Cerebellar nuclear complex (tissue), 1 donor: ENCODE data around the gene COTL1.

Experiments used
- DNase-seq, 2 experiments: peaks; one replicate each; lab custom pipeline; 2025; lab: John Stamatoyannopoulos, UW

COTL1 gene

GRCh38 chr16:84617791-84618580 lies at the start of gene COTL1:
TSS of gene COTL1 (minus strand) at chr16:84618078. CDS start at chr16:84617914, 164 bp downstream.
- peak; percentile 78 to 81 for DNase-seq

GRCh38 chr16:84665843-84666242 lies 48.0 kb upstream of the COTL1 start:
- no peak for DNase-seq

DNA sequence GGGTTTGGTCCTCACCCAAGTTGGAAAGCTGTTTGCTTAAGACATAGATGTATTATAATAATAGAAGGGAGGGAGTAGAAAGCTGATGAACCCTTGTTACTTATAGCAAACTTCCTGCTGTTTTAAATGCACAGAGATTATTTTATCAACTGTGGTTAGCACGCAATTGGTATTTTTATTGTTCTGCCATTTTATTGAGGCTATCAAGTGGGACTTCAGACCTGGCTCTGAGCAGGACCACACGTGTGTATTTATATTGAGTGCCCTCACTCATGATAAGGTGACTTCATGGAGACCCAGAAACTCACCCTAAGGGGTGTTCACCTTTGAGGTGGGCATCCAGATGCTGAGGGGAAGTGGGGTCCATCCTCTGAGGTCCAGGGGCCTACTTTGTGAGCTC lies 47.5 kb upstream of the COTL1 start:
- DNase-seq, result no peak

DNA sequence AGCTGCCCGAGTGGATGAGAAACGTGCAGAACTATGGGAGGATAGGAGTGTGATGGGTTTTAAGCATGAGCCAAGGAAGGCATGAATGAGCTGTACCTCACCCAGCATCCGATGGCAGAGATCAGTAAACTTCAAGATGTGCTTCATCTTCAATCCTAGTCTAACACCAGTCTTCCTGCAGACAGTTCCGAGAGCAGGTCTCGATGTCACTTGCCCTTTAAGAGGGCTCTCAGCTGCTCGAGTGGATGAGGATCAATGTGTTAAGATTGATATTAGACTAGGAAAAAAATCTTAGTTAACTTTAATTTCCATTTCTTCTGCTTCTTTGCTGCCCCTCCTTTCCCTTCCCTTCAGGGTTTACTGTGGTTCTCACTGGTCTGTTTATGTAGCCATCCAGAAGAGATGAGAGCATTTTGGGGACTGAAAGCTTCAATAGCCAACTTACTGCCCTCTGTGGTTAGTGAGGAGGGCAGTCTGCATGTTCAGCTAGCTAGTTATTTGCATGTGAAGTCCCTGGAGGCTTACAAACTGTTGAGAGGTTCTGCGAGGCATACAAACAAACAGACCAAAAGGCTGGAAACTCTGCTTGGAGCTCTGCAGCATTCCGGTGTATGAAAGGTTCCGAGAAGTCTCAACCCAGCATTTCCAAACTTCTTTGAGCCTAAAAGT lies 45.7 kb upstream of the COTL1 start:
- no peak for DNase-seq

- no peak for DNase-seq
These were observed 44.6 kb upstream of the COTL1 start for GRCh38 chr16:84662471-84662870.

- no peak for DNase-seq
These were observed 43.7 kb upstream of the COTL1 start for GRCh38 chr16:84661418-84662060.

- no peak for DNase-seq
These were observed 43.1 kb upstream of the COTL1 start for GRCh38 chr16:84660973-84661372.

- no peak for DNase-seq
These were observed 41.9 kb upstream of the COTL1 start for GRCh38 chr16:84659656-84660300.

- no peak for DNase-seq
These were observed 40.8 kb upstream of the COTL1 start for GRCh38 chr16:84658690-84659089.

DNA sequence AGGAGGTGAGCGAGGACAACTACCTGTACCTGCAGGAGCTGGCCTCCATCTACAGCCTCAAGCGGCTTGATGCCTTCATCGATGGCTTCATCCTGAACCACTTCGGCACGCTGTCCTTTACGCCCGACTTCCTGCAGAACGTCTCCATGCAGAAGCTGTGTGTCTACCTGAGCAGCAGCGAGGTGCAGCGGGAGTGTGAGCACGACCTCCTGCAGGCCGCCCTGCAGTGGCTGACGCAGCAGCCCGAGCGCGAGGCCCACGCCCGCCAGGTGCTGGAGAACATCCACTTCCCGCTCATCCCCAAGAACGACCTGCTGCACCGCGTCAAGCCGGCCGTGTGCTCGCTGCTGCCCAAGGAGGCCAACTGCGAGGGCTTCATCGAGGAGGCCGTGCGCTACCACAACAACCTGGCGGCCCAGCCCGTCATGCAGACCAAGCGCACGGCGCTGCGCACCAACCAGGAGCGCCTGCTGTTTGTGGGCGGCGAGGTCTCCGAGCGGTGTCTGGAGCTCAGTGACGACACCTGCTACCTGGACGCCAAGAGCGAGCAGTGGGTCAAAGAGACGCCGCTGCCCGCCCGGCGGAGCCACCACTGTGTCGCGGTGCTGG lies 39.5 kb upstream of the COTL1 start:
- DNase-seq, result no peak

GRCh38 chr16:84656649-84657048 lies 38.8 kb upstream of the COTL1 start:
- DNase-seq, result no peak

- DNase-seq, result no peak
These were observed 37.1 kb upstream of the COTL1 start for GRCh38 chr16:84654998-84655397.

GRCh38 chr16:84654238-84654637 lies 36.4 kb upstream of the COTL1 start:
- DNase-seq, result no peak

- DNase-seq, result no peak
These were observed 34.7 kb upstream of the COTL1 start for GRCh38 chr16:84652566-84652965.

GRCh38 chr16:84650062-84650991 lies 32.4 kb upstream of the COTL1 start:
- DNase-seq, result no peak

DNA sequence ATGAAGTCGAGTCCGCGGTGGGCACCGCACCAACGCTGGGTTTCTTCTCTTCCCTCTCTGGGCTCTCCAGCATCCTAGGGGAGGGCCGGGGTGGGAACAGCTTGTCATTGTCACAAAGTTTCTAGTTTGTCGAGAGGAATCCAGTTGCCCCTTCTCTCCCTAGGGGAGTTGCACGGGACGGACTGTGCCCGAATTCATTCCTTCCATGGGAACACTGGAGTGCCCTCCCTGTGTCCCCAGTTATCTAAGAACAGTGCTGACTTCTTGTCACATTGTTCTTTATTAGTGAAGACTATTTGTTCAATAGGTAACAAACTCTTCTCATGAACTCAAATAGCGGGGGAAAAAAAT lies 31.6 kb upstream of the COTL1 start:
- DNase-seq, result no peak

DNA sequence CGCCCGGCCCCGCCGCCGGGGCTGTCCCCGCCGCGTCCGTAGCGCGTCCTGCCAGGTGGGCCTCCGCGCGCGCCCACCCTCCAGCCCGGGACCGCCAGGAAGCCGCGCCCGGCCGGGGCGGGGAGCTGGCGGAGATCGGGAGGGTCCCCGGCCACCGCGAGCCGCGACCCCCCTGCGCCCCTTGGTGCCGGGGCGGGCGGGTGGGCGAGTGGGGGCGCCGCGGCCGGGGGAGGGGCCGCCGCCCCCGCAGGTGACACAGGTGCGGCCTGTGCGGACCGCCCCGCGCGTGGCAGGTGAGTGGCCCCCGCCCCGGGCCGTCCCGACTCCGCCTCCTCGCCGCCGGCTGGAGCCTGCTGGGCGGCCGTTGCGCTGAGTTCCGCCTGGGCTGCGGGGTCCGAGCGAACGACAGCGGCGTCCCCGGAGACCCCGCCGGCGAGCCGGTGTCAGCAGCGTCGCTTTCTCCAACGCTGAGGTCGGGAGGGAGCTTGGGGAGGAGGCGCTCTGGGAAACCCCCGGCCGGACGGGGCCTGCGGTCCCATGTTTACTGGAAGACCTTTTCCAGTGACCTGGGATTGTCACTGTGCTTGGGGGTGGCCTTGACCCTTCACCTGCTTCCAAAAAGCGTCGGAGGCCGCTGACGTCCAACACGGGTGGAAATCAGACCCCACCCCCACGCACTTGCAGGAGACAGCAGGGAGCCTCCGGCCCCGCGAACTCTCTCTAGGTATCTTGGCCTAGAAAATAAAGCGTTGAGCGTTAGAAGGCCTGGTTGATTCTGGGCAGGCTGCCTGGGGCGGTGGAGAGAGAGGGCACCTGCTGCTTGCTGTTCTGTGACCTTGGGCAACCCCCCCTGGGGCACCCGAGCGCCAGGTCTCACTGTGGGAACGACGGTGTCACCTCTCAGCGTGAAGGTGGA lies 31.0 kb upstream of the COTL1 start:
- DNase-seq, result no peak

DNA sequence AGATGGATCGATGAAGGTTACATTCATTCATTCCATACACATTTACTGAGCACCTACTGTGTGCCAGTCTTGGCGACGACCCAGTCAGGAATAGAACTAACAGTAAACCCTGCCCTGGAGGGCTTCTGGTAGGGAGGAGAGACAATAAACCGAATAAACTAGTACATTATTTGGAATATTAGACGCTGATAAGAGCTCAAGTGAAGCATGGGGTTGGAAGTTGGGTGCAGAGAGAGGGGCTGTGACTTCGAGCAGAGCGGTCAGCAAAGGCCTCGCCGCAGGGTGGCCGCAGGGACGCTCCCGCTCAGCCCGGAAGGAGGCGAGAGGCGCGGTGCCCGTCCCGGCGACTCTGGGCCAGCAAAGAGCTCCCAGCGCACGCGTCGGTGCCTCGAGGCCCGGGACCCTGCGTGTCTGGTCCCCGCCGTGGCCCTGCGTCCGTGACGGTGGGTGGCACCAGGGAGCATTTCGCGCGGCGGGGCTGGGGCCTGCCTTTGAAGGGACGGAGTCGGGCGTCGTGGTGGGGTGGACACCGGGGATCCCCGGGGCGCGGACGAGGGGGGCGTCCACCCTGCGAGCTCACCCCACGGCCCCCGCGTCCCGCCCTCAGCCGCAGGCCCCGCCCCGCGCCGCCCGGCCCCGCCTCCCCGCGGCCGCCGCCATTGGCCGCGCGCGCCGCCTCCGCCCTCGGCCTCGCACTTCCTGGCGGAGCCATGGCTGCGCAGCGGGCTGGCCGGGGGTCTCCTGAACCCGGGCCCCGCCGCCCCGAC lies 30.1 kb upstream of the COTL1 start, which contains the start of gene KLHL36:
KLHL36 (plus strand) TSS at position 684 of the 767 bp plus-strand sequence. CDS start 2,357 bp downstream, outside the sequence.
- no peak for DNase-seq

DNA sequence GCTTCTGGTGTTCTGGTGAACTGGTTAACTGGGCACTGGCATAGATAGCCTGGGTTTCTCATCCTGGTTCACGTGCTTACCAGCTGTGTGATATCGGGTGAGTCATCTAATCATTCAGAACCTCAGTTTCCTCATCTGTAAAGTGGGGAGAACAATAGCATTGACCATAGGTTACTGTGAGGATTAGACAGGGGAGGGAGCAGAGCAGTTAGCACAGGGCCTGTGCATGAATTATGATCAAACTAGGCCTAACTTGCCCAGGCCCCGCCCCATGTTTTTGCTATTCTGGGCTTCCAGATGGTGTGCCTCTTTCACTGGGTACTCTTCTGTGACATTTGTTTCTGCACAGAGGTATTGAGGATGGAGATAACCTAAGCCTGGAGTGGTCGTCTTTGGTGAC lies 25.8 kb upstream of the COTL1 start:
- DNase-seq, result no peak
